Stimulated activated CD4-positive, alpha-beta T cell treated with anti-CD3 and anti-CD28 coated beads, Interleukin-12 subunit alpha, Interleukin-12 subunit beta, amount 100 ng/mL, for 4 hours (primary cell): ENCODE results near the gene CETN2.
"Not testable (repeated sequence)": the region's sequence is repeated elsewhere in the genome, so short reads cannot be mapped to it uniquely, and the experiment has no call there.

Experiments used
- DNase-seq: peaks from one replicate; pipeline ENCODE4 v3.0.0-alpha.2; 2020

CETN2 gene

GRCh38 chrX:152830312-152831305 lies at the start of gene CETN2, which contains the start of gene NSDHL:
TSS of gene CETN2 (minus strand) at chrX:152830757. CDS start at chrX:152830710, 47 bp downstream.
TSS of gene NSDHL (plus strand) at chrX:152831063. CDS start at chrX:152846325, 15,262 bp downstream.
- DNase-seq, result peak; percentile 87

GRCh38 chrX:152878976-152879755 lies 48.6 kb upstream of the CETN2 start:
- no peak for DNase-seq

GRCh38 chrX:152876931-152877840 lies 46.6 kb upstream of the CETN2 start:
- DNase-seq, result no peak

GRCh38 chrX:152873361-152873760 lies 42.8 kb upstream of the CETN2 start:
- no peak for DNase-seq

- DNase-seq, result no peak
These were observed 42.0 kb upstream of the CETN2 start for GRCh38 chrX:152872522-152872921.

GRCh38 chrX:152871260-152871659 lies 40.7 kb upstream of the CETN2 start:
- DNase-seq, result no peak

- no peak for DNase-seq
These were observed 39.4 kb upstream of the CETN2 start for GRCh38 chrX:152869972-152870371.

- DNase-seq, result no peak
These were observed 35.8 kb upstream of the CETN2 start for GRCh38 chrX:152866386-152866785.

- no peak for DNase-seq
These were observed 34.8 kb upstream of the CETN2 start for GRCh38 chrX:152865232-152865920.

GRCh38 chrX:152861826-152862225 lies 31.3 kb upstream of the CETN2 start:
- DNase-seq, result no peak

GRCh38 chrX:152861116-152861515 lies 30.6 kb upstream of the CETN2 start:
- DNase-seq, result no peak

- no peak for DNase-seq
These were observed 23.4 kb upstream of the CETN2 start for GRCh38 chrX:152853986-152854385.

GRCh38 chrX:152850465-152850864 lies 19.9 kb upstream of the CETN2 start:
- DNase-seq, result no peak

- DNase-seq, result no peak
These were observed 16.7 kb upstream of the CETN2 start for GRCh38 chrX:152847281-152847680.

- no peak for DNase-seq
These were observed 15.2 kb upstream of the CETN2 start for GRCh38 chrX:152845618-152846240.

GRCh38 chrX:152844256-152844655 lies 13.7 kb upstream of the CETN2 start:
- DNase-seq, result no peak

- no peak for DNase-seq
These were observed 13.3 kb upstream of the CETN2 start for GRCh38 chrX:152843852-152844251.

GRCh38 chrX:152842772-152843338 lies 12.3 kb upstream of the CETN2 start:
- no peak for DNase-seq

- not testable (repeated sequence) for DNase-seq
These were observed 4.9 kb upstream of the CETN2 start for GRCh38 chrX:152835470-152835869.

GRCh38 chrX:152833378-152833777 lies 2.8 kb upstream of the CETN2 start:
- no peak for DNase-seq

- DNase-seq, result no peak
These were observed 2.0 kb upstream of the CETN2 start for GRCh38 chrX:152832520-152832919.
